Heart right ventricle (tissue), 16 donors: ENCODE results near the gene PCDHGB4. TPM values are rescaled to one million over a fixed set of nuclear protein-coding genes. Genes with fewer than 3 reads are reported as not detected.
A peak's percentile ranks its signal among the peaks of the same experiment; 100 is the strongest.

ENCODE experiments used
- ATAC-seq, 8 donors: fragments of 200-7000 bp; cut with Tn5 transposase; one replicate each; pipeline ENCODE4 v1.9.1; 2020; ENCODE audit warnings: mild to moderate bottlenecking in 8 of 8, moderate library complexity in 8 of 8, moderate number of reproducible peaks in 1 of 8
- DNase-seq, 2 donors: peaks; one replicate each; pipeline ENCODE4 v3.0.0-alpha.2; 2020
- H3K27ac ChIP-seq, 10 donors: fragments of 200-600 bp; sonication (generic) in 2 of 10; one replicate each; pipeline versions ENCODE4 v1.5.0 to v1.8.0; 2020 to 2022; ENCODE audit warnings: mild to moderate bottlenecking in 3 of 10
- H3K27me3 ChIP-seq, 7 donors: fragments of 200-600 bp; one replicate each; pipeline ENCODE4 v1.8.0; 2021 to 2022; ENCODE audit warnings: mild to moderate bottlenecking in 2 of 7
- H3K36me3 ChIP-seq, 9 donors: fragments of 200-600 bp; sonication (generic) in 1 of 9; one replicate each; pipeline versions ENCODE4 v1.5.0 to v1.8.0; 2020 to 2022; ENCODE audit warnings: mild to moderate bottlenecking in 2 of 9
- H3K4me1 ChIP-seq, 9 donors: fragments of 200-600 bp; sonication (generic) in 1 of 9; one replicate each; pipeline versions ENCODE4 v1.5.0 to v1.8.0; 2020 to 2022; ENCODE audit warnings: mild to moderate bottlenecking in 4 of 9
- H3K4me3 ChIP-seq, 10 donors: fragments of 200-600 bp; sonication (generic) in 2 of 10; one replicate each; pipeline versions ENCODE4 v1.5.0 to v1.8.0; 2020 to 2022; ENCODE audit warnings: mild to moderate bottlenecking in 7 of 10, moderate library complexity in 2 of 10
- H3K9me3 ChIP-seq, 11 donors: fragments of 200-600 bp in 10 of 11; sonication (generic) in 2 of 11; one replicate each; pipeline versions ENCODE4 v1.5.0 to v1.8.0; 2013 to 2022; ENCODE audit warnings: mild to moderate bottlenecking in 2 of 11, control low read depth in 1 of 11, moderate library complexity in 1 of 11
- CTCF ChIP-seq, 9 donors: fragments of 200-600 bp; sonication (generic) in 2 of 9; IDR thresholded peaks; one replicate each; pipeline versions ENCODE4 v1.5.0 to v1.8.0; 2021 to 2022; ENCODE audit warnings: antibody characterized with exemption in 9 of 9, mild to moderate bottlenecking in 5 of 9, moderate library complexity in 1 of 9
- WGBS, 2 donors: extraction: QIAGEN DNeasy Blood & Tissue Kit; methylation state at CpG; one replicate each; pipeline ENCODE4 v1.1.7; 2013; ENCODE audit warnings: inconsistent platforms in 1 of 2; 5-methylcytosine and 5-hydroxymethylcytosine counted together
- intact Hi-C, 10 donors: fragments of 100-400 bp; cut with DNase I; formaldehyde crosslinking; loops; one replicate each; pipeline versions ENCODE4 v1.11.1 to v1.14.2; 2022
- polyA plus RNA-seq, 2 donors: library from polyadenylated mRNA; stranded (reverse); fragments of 200-250 nt; gene quantifications; one replicate each; pipeline ENCODE4 v1.2.3, GENCODE V29; 2013
- total RNA-seq, 10 donors: library from RNA; stranded (reverse); fragmentation: NEBNext Ultra II Directional in 3 of 10; extraction: Animal tissue kit (Norgen Biotek cat#: 25700) in 3 of 10; gene quantifications; one replicate each; pipeline versions ENCODE4 v1.2.1 to v1.2.4, GENCODE V29; 2021 to 2023
- donor health status: Arrhythmogenic right ventricular cardiomyopathy.
- donor health status: ischemic (EF 13 %, LVEDD 7.1; RV severe dilation, severe dysfunction).
- donor health status: healthy with polysubstance abuse.
- donor health status: DM: no; HTN: yes; CAD: no.
- donor health status: DM: no; HTN: no; CAD: no.
- donor health status: ischemic (EF 25% LVEDD 6.9; RV normal size, moderate dysfunction).
- donor health status: ischemic (EF 25% LVEDD 5.7; RV mildly dilated, moderate dysfunction).
- donor health status: healthy.
- donor health status: DM: yes; HTN: yes; CAD: no.
- donor health status: Ischemic cardiomyopathy.
- donor health status: ischemic (EF 35%, LVEDD 5.7; RV mildly dilated, moderate dysfunction).
- donor health status: nonischemic (EF 11% LVEDD 7.7; RV severe dilation, severe dysfunction).
- donor health status: DM: yes; HTN: yes; CAD: no.
- donor health status: PGD.
- donor health status: ischemic (EF 29% LVEDD 5.4; RV normal size, mild dysfunction).
- donor health status: nonischemic (EF 23%, LVEDD 6.1; RV moderate dilation, normal function).

PCDHGB4 gene
- total and polyA plus RNA-seq, 12 donors = 0.96 to 10.9 (median 7.1) TPM

- intact Hi-C loops = no loop called here
- H3K4me3 ChIP-seq = no peak overlapping the region
- 28 to 34% methylated on average over 15 of the region's 15 CpGs for WGBS, 2 donors
Measured at GRCh38 chr5:141398608-141399007, 11.1 kb downstream of the PCDHGB4 start.

GRCh38 chr5:141399555-141400258 is 12.2 kb downstream of the PCDHGB4 start:
- H3K27ac ChIP-seq = no peak overlapping the region
- peaks cover 0 to 84% (median 0%) of the 10 kb centered on the region in 7 donors for H3K27me3 ChIP-seq
- H3K9me3 ChIP-seq = peaks cover 0 to 94% (median 55%) of the 10 kb centered on the region in 11 donors
- peaks cover 0 to 5% (median 0%) of the 10 kb centered on the region in 9 donors for H3K4me1 ChIP-seq
- H3K4me3 ChIP-seq = no peak overlapping the region
- ATAC-seq (peak in 1 of 8 donors; percentile 40), DNase-seq (no peak)
- WGBS, 2 donors = 33 to 34% methylated on average over 60 to 61 of the region's 61 CpGs
- TF ChIP-seq CTCF (IDR thresholded peaks at IDR 0.05) = no peak
- H3K36me3 ChIP-seq = peaks cover 0 to 35% (median 0%) of the 10 kb centered on the region in 9 donors
- intact Hi-C loops = loop anchor here in 1 of 10 donors (10.0 kb wide), 1 partner anchor 45 kb away; the partner anchor contains the start of genes PCDHGA4, PCDHGB1 and PCDHGB2

More at GRCh38 chr5:141398608-141399007, 11.1 kb downstream of the PCDHGB4 start:
- Histone ChIP-seq H3K27ac (no peak overlapping the region), H3K27me3 (peaks cover 0 to 84% (median 0%) of the 10 kb centered on the region in 7 donors), H3K9me3 (peaks cover 0 to 94% (median 51%) of the 10 kb centered on the region in 11 donors), H3K36me3 (peaks cover 0 to 31% (median 0%) of the 10 kb centered on the region in 9 donors), H3K4me1 (peaks cover 0 to 5% (median 0%) of the 10 kb centered on the region in 9 donors)
- ATAC-seq = peak in 4 of 8 donors; percentile 41 to 56 (median 50)
- TF ChIP-seq CTCF (IDR thresholded peaks at IDR 0.05) = peak in 2 of 9 donors; percentile 9 to 18
- no peak for DNase-seq

GRCh38 chr5:141402553-141403243 is 15.2 kb downstream of the PCDHGB4 start, which contains the start of gene PCDHGA9:
PCDHGA9 (plus strand) TSS chr5:141402778; CDS start chr5:141402953, 175 bp downstream.
- Histone ChIP-seq H3K27me3 (peaks cover 0 to 85% (median 0%) of the 10 kb centered on the region in 7 donors), H3K27ac (no peak within 1 kb of the TSS), H3K4me3 (peak within 1 kb of the TSS in 5 of 10 donors; percentile 10 to 32 (median 21)), H3K36me3 (peaks cover 0 to 45% (median 0%) of the 10 kb centered on the region in 9 donors), H3K4me1 (peaks cover 0 to 5% (median 0%) of the 10 kb centered on the region in 9 donors), H3K9me3 (peaks cover 0 to 96% (median 56%) of the 10 kb centered on the region in 11 donors)
- DNase-seq = no peak
- ATAC-seq = no peak
- intact Hi-C loops = loop anchor here in 1 of 10 donors (10.0 kb wide), 1 partner anchor 48 kb away; the partner anchor contains the start of genes PCDHGA4, PCDHGB1 and PCDHGB2
- 30 to 33% methylated on average over 27 of the region's 27 CpGs for WGBS, 2 donors
- peak in 6 of 9 donors; percentile 6 to 36 (median 22) for TF ChIP-seq CTCF (IDR thresholded peaks at IDR 0.05)

GRCh38 chr5:141403387-141403786 is 15.9 kb downstream of the PCDHGB4 start:
- H3K4me3 ChIP-seq = peak overlapping the region in 3 of 10 donors; percentile 10 to 32 (median 21)
- peaks cover 0 to 5% (median 0%) of the 10 kb centered on the region in 9 donors for H3K4me1 ChIP-seq
- intact Hi-C loops = loop anchor here in 1 of 10 donors (10.0 kb wide), 1 partner anchor 49 kb away; the partner anchor contains the start of genes PCDHGA4, PCDHGB1 and PCDHGB2
- H3K9me3 ChIP-seq = peaks cover 0 to 100% (median 63%) of the 10 kb centered on the region in 11 donors
- WGBS, 2 donors = 37 to 38% methylated on average over 22 of the region's 22 CpGs
- no peak for DNase-seq
- peaks cover 0 to 51% (median 0%) of the 10 kb centered on the region in 9 donors for H3K36me3 ChIP-seq
- TF ChIP-seq CTCF (IDR thresholded peaks at IDR 0.05) = no peak
- no peak for ATAC-seq
- no peak overlapping the region for H3K27ac ChIP-seq
- H3K27me3 ChIP-seq = peaks cover 0 to 89% (median 0%) of the 10 kb centered on the region in 7 donors
